HG03060 (cell line): ENCODE results near the gene CYBC1.
"Not testable (repeated sequence)": the region's sequence is repeated elsewhere in the genome, so short reads cannot be mapped to it uniquely, and the experiment has no call there.

Source experiments
- ATAC-seq: cut with Tn5 transposase; IDR thresholded peaks from one replicate; pipeline ENCODE4 v1.9.1; 2021; ENCODE audit warnings: low read depth, moderate number of reproducible peaks; ENCODE audit not compliant: unreplicated experiment

The CYBC1 gene

DNA sequence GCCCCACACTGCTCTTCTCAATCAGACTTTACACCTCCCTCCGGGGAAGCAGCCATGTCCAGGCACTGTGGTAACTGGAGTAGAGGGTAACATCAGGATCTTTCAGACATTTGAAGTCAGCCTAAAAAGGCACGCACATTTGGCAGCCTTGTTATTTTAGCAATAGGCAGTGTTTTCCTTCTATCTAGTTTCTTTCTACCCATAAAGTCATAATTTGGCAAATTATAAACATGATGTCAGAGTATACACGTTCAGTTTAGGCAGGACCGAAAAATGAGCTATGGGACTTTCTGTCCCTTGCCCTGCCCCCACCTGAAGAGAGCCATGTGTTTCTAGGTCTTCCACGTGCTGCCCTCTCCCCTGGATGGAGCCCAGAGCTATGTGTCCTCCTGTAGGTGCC lies 29.1 kb upstream of the CYBC1 start:
- ATAC-seq, result no peak

DNA sequence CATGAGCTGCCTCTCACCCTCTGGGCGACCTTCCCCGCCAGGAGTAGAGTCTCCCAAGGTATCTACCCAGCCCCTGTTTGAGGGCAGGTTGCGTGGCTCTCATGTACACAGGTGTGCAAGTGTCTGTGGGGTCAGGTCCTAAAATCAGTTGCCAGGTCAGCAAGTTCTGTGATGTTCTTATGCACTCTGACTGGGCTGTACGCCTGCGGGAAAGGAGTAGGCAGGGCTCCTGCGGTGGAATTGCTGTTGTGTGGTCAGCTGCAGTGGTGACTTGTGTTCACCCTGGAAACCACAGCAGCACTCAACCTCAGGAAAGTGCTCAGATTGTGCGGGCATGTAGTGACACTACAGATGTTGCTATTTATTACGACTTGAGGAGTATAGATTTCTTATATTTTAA lies 27.4 kb upstream of the CYBC1 start:
- ATAC-seq, result no peak

DNA sequence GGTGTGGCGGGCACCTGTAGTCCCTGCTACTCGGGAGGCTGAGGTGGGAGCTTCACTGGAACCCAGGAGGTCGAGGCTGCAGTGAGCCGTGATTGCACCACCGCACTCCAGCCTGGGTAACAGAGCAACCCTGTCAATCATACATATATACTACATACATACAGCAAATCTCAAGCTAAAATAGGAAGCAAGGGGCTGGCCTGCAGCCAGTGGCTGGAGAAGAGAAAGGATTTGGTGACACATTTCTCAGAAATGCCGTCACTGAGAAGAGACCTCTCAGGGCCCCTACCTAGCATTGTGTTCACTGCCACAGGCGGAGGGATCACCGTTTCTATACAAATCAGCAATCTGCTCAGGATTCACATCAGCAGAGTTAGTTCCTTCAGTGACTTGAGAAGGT lies 24.9 kb upstream of the CYBC1 start:
- no peak for ATAC-seq

GRCh38 chr17:82474223-82475010 lies 23.9 kb upstream of the CYBC1 start:
- ATAC-seq, result no peak

GRCh38 chr17:82470065-82470464 lies 19.5 kb upstream of the CYBC1 start:
- no peak for ATAC-seq

DNA sequence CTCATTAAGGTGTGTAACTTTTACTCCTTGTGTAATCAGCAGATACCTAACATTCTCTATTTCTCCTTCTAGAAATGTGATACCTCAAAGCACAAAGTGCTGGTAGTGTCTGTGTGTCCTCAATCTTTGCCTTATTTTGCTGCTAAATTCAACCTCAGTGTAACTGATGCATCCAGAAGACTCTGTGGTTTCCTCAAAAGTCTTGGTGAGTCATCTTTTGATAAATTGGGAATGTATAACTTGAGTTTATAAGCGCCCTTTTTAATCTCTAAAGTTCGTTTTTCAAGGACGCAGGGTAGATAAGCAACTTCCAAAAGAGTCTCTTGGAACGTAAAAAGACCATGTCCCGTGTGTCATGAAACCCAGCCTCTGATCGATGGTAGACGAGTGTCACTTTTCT lies 18.1 kb upstream of the CYBC1 start:
- no peak for ATAC-seq

DNA sequence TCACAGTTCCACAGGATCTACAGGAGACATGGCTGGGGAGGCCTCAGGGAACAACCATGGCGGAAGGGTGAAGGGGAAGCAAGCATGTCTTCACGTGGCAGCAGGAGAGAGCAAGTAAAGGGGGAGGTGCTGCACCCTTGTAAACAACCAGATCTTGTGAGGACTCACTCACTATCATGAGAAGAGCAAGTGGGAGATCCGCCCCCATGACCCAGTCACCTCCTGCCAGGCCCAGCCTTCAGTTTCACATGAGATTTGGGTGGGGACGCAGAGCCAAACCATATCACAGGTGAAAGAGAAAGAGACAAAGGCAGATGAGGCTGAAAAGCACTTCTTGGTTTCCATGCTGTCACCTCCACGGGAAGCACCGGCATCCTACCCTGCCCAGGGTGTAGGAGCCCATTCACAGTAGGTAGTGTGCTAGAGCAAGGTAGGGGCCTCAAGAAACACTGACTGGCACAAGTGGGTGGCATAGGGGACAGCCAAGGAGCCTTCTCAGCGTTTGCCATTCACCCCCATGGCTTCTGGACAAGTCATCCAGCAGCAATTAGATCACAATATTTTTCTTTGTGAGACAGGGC lies 14.6 kb upstream of the CYBC1 start:
- no peak for ATAC-seq

- no peak for ATAC-seq
These were observed 14.0 kb upstream of the CYBC1 start for GRCh38 chr17:82464567-82464929.

DNA sequence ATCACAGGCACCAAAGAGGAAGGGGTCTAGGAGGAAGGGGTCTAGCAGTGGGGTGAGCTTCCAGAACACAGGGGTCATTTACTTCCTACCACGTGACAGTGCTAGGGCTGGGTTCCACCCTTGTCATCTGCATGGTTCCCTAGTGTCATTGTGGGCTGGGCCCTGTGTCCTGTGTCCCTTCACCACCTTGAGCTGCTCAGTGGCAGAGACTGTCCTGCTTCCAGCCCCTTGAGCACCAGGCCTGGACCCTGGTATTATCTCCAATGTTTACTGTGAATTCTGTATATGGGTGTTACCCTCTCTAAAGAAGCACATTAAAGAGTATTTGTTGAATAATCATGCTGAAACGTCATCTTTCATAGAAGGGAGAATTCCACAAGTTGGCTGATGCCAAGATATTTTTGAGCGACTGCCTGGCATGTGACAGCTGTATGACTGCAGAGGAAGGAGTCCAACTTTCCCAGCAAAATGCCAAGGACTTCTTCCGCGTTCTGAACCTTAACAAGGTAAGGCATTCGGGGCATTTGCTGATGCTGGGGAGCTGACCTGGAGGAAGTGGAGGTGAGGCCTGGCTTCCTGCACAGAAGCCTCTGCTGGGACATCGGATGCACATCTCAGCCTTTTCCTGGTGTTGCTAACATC lies 13.5 kb upstream of the CYBC1 start:
- no peak for ATAC-seq

GRCh38 chr17:82463391-82463790 lies 12.8 kb upstream of the CYBC1 start:
- ATAC-seq, result no peak

DNA sequence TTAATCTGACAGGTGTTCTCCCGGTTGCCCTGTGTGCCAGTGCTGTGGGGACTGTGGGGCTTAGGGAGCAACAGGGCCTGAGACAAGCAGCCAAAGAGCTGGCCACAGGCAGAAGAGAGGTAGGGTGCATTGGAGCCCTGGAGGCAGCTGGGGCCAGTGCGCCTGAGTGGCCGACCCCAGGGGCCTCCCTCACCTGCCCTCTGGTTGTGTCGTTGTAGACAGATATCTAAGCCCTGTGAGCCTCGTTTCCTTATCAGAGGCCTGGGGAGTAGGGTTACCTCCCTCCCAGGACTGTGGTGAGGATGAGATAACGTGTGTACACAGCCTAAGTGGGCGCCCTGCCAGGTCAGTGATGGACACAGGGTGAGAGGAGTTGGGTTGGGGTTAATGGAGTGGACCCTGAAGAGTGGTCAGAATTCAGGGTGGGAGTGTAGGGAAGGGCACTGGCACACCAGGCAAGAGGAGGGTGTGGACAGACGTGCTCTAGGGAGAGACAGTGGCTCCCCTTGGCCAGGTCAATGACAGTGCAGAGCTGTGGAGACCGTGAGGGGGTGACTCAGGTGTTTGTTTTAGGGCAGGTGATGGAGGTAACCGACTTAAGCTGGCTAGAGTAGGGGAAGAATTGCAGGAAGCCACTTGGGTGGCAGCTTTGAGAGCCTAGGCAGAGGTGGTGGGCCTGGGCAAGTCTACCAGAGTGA lies 11.4 kb upstream of the CYBC1 start:
- no peak for ATAC-seq

DNA sequence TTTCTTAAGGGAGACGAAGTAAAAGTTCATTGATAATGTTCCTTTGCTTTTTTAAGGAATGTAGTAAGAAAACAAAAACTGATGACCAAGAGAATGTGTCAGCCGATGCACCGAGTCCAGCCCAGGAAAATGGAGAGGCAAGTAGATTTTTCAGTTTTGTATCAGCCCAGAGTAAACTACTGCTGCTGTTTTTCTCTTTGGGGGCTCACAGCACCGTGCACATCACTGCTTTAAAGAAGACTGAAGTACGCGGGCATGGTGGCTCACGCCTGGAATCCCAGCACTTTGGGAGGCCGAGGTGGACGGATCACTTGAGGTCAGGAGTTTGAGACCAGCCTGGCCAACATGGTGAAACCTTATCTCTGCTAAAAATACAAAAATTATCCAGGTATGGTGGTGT lies 9.4 kb upstream of the CYBC1 start:
- ATAC-seq, result not testable (repeated sequence)

DNA sequence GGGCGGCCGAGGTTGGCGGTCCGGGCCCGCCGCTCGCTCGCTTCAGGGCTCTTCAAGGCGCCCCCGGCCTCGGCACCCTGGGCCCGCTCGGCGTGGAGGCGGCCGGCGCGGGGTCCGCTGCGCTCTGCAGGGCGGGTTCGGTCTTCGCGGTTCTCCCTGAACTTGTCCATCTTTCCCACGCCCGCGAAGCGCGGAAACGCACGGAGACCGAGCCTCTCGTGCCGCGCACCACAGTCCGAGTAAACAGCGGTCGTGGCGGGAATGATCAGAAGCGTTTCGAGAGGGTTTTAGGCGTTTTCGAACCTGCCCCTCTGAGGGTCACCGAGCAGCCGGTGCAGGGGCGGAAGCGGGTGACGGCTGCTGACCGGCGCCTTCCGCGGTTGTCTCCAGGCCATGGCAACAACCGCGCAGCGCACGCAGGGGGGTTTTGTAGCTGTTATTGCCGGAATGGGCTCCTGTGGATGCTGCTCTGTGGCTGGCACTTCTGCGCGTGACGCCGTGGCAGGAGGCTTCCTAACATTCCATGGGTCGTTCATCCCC lies 8.4 kb upstream of the CYBC1 start:
- no peak for ATAC-seq

DNA sequence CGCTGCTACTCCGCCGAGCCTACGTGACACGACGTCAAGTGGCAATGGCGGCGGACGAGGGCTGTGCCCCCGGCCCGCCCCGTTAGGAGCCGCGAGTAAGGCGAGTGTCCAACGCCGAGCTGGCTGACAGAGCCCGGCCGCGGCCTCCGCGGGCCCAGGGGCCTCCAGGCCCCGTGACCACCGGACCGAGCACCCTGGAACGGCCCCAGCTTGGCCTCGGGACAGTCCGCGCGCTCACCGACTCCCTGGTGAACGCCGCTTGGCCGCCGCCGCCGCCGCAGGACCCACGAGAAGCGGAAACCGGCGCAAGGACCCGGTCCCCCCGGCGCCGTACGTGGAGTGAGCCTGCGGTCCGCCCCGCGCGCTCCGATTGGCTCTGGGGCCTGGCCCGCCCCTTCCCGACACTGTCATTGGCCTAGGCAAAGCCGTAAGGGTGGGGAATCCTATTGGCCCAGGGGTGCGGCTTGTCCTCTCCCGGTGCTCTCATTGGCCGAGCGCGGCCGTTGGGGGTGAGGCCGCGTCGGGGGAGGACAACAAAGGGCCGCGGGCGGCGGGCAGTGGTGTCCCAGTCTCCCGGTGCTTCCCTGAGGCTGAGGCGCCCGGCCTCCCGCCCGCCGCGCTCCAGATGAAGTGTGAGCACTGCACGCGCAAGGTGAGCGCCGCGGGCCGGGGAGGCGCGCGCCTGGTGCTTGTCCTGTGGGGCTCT lies 7.8 kb upstream of the CYBC1 start, which contains the start of gene NARF:
NARF (plus strand) TSS at position 563 of the 706 bp plus-strand sequence; CDS start at position 626, 63 bp downstream.
- ATAC-seq, result peak; percentile 88

- ATAC-seq, result no peak
These were observed 7.3 kb upstream of the CYBC1 start for GRCh38 chr17:82457929-82458178.

GRCh38 chr17:82457073-82457928 lies 6.7 kb upstream of the CYBC1 start:
- no peak for ATAC-seq

GRCh38 chr17:82453706-82454105 lies 3.2 kb upstream of the CYBC1 start:
- ATAC-seq, result not testable (repeated sequence)

GRCh38 chr17:82453151-82453550 lies 2.6 kb upstream of the CYBC1 start:
- ATAC-seq, result not testable (repeated sequence)

GRCh38 chr17:82452162-82452561 lies 1.6 kb upstream of the CYBC1 start:
- ATAC-seq, result no peak

DNA sequence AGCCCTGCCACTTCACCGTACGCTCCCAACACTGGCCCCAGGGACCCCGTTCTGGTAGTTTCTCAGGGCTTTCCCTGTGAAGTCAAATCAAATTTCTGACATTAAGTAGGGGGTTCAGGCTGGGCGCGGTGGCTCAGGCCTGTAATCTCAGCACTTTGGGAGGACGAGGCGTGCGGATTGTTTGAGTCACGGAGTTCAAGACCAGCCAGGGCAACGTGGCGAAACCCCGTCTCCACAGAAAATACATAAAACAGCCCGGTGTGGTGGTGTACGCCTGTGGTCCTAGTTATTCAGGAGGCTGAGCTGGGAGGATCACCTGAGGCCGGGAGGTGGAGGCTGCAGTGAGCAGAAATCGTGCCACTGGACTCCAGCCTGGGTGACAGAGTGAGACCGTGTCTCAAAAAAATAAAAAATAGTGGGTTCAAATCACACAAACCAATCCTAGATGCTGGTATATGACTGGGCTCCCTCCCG lies 632 bp downstream of the CYBC1 start:
- ATAC-seq, result no peak
